ENCODE measurements around the gene MAPK8.
A peak's percentile ranks its signal among the peaks of the same experiment; 100 is the strongest.

Gene MAPK8

DNA sequence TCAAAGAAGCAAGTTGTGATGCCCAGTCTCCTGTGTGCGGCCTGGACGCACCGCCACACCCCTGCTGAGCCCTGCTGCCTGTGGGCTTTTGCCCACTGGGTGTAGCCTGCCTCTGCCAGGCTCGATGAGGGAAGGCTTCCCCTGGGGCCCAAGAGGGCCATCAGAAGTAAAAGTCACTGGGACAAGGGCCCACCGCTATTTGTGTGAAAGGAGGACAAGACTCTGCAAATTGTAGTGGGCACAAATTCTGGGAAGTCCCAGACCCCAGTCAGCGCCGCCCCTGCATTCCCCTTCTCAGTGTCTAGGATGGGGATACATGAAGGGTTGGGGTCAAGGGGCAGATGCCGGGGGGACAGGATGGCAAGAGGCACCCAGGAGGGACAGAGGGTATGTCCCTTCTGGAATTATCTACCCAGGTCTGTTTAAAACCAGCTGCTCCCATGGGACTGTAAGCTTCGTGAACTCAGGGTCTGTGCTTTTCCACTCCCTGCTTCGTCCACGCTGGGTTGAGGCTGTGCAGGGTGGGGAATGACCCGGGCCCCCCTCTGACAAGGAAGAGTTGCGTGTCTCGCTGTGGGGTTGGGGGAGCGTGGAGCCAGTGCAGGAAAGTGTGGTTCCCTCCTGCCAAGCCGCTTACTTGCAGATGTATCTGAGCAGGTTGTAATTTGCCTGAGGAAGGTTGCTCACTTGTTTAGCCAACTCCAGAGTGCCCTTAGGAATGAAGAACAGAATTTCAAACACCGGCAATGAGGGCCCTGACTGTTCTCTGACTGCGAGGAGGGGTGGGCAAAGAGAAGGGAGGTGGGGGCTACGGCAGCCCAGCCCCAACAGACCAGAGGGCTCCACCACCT is 147.2 kb downstream of the MAPK8 start:
- in situ Hi-C loops (cut with MboI; ENCODE audit: low pct_unique_long_range_greater_than_20kb, low sequenced_read_pairs), result no loop called here
- DNase-seq, result no peak

DNA sequence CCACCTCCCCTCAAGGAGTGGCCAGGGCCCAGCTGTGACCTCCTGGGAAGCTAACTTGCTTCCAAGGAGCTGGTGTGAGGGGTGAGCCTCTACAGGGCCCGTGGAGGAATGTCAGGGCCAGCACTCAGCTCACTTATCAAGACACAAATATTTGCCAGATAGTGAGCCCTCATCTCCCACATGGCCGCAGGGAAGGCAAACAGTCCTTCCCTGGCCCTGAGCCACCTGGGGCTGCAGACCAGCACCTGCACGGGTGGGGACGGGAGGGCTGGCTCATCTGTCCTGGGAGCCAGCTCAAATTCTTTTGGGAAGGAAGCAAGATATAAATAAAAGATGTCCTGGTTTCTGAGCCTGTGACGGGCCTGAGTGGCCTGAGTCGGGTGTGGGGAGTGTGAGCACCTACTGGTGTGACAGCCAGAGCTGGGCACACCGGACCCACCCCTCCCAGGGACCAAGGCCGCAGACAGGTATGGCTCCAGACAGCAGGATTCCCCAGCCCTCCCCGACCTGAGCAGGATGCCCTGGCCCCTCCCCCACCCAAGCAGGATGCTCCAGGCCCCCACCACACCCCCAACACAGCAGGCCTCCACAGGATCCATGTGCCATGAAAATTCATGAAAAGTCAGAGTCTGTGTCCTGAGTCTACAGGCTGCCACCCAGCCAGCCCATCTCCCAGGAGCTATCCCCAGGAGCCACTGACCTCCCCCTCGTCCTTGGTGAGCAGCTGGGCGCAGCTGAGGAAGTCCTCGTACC is 148.0 kb downstream of the MAPK8 start:
- DNase-seq, result no peak
- in situ Hi-C loops (cut with MboI; ENCODE audit: low pct_unique_long_range_greater_than_20kb, low sequenced_read_pairs), result no loop called here

DNA sequence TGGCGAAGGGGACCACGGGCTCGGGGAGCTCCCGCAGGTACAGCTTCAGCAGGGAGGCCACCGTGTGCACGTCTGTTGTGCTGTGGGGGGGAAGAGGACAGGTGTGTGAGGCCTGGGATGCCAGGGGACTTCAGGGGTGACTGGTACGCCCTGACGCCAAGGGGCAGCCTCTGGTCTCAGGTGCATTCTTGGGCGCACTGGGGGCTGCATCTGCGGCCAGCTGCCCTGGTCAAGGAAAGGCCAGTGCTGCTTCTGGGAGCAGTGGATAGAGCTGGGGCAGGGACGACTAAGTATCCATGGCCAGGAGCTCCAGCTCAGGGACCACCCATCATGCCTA is 148.5 kb downstream of the MAPK8 start:
- DNase-seq, result no peak
- in situ Hi-C loops (cut with MboI; ENCODE audit: low pct_unique_long_range_greater_than_20kb, low sequenced_read_pairs), result no loop called here

- in situ Hi-C loops (cut with MboI; ENCODE audit: low pct_unique_long_range_greater_than_20kb, low sequenced_read_pairs), result no loop called here
- DNase-seq, result no peak
These were observed 149.1 kb downstream of the MAPK8 start for GRCh38 chr10:48455392-48456151.

DNA sequence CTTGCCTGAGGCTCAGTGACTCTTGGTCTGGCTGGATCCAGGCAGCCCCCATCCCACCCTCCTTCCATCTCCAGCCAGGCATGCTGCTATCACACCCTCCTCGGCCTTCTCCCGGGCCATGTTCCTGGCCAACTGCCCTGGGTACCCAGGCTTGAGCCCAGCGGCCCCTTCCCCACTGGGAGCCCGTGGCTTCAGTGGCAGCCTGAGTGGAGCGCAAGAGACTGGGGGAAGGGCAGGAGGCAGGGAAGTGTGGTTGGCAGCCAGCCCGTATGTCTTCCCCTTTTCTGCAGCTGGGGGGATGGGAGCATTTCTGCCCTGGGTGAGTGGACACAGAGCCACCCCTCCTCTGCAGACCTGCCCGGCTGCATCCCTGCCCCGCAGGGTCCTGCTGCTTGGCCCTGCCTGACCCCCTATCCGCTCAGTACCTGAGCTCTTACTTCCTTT is 149.9 kb downstream of the MAPK8 start:
- in situ Hi-C loops (cut with MboI; ENCODE audit: low pct_unique_long_range_greater_than_20kb, low sequenced_read_pairs), result no loop called here
- DNase-seq, result peak; percentile 95

DNA sequence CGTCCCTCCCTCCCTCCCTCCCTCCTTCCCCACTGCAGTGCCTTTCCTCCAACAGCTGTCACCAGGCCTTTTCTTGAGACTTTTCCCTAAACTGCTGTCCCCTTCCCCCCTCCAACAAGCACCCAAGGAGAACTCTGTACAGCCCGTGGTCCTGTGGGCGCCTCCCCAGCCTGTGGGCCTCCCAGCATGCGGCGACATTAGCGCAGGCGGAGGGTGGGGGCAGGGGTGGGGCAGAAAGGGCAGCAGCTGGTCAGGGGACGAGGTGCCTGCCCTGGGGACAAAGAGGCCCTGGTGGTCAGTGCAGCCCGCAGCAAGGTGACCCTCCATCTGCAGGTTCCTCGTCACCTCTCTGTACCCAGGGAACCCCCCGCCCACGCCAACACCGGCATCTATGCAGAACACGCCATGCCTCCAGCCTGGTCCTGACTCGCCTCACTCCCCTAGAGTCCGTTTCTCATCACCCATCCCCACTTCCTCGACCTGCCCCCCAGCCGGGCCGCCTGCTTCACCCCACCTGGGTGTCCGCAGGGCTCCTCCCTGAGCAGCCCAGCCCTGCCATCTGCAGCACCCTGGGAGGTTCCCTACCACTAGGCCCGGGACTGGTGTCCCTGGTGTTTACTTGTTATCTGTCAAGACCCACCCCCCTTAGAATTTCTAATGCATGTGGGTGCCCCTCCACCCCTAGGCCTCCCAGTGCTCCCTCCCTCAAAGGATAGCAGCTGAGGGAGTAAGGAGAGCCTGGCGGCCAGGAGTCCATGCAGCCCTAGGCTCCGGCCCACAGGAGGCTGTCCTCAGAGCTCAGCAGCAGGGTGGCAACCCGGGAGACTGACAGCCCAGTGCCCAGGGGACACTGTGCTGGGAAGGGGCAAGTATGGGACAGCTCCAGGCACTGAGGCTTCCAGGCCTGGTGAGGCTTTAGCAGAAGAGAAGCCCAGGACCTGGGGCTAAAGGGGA is 150.6 kb downstream of the MAPK8 start:
- in situ Hi-C loops (cut with MboI; ENCODE audit: low pct_unique_long_range_greater_than_20kb, low sequenced_read_pairs), result no loop called here
- DNase-seq, result no peak

DNA sequence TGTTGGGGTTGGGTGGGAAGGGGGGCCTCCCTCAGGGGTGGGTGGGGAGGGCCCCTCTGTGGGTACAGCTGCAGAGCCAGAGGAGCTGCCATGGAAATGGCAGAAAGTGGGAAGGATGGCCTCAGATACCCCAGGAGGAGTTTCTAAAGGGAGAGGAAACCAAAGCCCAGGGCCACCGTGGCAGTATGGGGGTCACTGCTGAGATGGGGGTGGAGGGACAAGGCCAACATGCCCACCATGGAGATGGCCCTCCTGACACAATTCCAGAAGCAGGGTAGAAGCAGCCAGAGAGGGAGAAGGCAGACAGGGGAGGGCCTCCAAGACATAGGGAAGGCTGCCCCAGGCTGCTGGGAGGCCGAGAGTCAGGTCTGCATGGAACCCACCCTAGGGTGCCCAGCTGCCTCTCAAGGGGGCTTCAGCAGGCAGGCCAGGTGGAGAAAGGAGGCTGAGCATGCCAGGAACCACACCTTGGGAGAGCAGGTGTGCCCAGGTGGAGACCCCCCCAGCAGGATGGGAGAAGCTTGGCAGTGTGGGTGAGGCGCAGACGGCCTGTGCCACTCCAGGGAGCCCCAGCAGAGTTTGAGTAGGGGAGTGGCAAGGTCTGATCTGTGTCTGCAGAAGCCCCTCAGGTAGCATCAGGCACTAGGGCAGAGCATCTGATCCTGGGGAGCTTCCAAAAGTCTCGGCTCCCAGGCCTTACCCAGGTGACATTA is 151.6 kb downstream of the MAPK8 start:
- in situ Hi-C loops (cut with MboI; ENCODE audit: low pct_unique_long_range_greater_than_20kb, low sequenced_read_pairs), result no loop called here
- DNase-seq, result no peak

DNA sequence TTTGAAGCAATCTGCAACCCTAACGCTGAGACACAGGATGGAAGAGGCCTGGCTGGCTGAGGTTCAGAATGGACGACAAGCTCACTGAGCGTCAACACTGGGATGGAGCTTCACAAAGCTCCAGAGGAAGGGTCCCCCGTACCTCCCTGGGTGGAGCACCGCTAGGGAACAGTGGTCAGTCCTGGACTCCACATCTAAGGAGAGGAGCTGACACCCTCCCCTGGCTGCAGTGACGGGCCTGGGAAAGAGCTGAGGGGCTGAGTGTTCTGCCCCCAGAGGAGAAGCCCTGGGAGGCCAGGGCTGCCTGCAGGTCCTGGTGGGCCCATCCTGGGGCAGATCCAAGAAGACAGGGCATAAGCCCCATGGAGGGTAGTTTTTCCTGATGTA is 152.2 kb downstream of the MAPK8 start:
- DNase-seq, result no peak
- in situ Hi-C loops (cut with MboI; ENCODE audit: low pct_unique_long_range_greater_than_20kb, low sequenced_read_pairs), result no loop called here

GRCh38 chr10:48459270-48460150 is 153.0 kb downstream of the MAPK8 start:
- in situ Hi-C loops (cut with MboI; ENCODE audit: low pct_unique_long_range_greater_than_20kb, low sequenced_read_pairs), result no loop called here
- no peak for DNase-seq

GRCh38 chr10:48460182-48460581 is 153.7 kb downstream of the MAPK8 start:
- in situ Hi-C loops (cut with MboI; ENCODE audit: low pct_unique_long_range_greater_than_20kb, low sequenced_read_pairs), result no loop called here

DNA sequence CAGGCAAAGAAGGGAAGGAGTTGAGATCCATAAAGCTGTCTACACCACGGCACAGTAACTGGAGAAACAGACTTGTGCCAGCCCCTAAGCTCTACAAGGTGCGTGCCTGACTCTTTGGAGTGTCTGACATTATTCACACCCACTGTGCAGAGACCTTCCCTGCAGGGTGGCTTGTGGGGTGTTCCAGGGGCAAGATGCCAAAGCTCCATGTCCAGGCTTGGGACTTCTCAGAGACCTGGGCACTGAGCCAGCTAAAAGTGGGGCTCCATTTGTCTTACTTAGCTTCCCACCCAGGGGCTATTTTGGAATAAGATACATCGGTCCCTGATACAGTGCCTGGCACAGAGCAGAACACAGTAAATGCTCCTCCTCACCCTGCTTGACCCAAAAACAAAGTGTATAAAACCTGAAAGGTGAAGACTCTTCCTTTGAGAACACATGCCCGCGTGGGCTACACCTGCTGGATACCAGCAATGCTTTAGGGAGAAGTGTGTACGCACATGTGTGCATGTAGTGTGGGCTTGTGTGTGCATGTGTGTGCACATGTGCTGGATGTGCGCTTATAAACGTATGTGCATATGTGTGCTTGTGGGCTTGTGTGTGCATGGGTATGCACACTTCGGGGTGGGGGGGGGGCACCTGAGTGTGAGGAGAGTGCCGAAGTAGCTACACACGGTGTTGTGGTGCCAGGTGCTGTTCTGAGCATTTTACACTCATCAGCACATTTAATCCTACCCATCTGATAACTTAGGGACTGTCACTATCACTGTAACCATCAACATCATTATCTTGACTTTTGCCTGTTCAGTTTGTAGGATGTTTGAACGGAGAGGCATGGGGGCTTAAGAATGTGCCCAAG is 155.4 kb downstream of the MAPK8 start:
- in situ Hi-C loops (cut with MboI; ENCODE audit: low pct_unique_long_range_greater_than_20kb, low sequenced_read_pairs), result no loop called here
- no peak for DNase-seq

More at GRCh38 chr10:48460182-48460581, 153.7 kb downstream of the MAPK8 start:
- DNase-seq, result no peak

- no peak for DNase-seq
- in situ Hi-C loops (cut with MboI; ENCODE audit: low pct_unique_long_range_greater_than_20kb, low sequenced_read_pairs), result no loop called here
These were observed 156.1 kb downstream of the MAPK8 start for GRCh38 chr10:48462482-48463020.

- DNase-seq, result no peak
- in situ Hi-C loops (cut with MboI; ENCODE audit: low pct_unique_long_range_greater_than_20kb, low sequenced_read_pairs), result no loop called here
These were observed 157.0 kb downstream of the MAPK8 start for GRCh38 chr10:48463318-48464003.

GRCh38 chr10:48464121-48464870 is 157.8 kb downstream of the MAPK8 start:
- in situ Hi-C loops (cut with MboI; ENCODE audit: low pct_unique_long_range_greater_than_20kb, low sequenced_read_pairs), result no loop called here
- DNase-seq, result no peak
